GM19193 (cell line): ENCODE measurements around the gene XBP1.

Experiments used
- POLR2A ChIP-seq: IDR thresholded peaks from 4 replicates; pipeline ENCODE4 v1.6.1; 2011; ENCODE audit not compliant: insufficient read depth, insufficient read length; ENCODE audit errors: extremely low read depth

XBP1 gene

DNA sequence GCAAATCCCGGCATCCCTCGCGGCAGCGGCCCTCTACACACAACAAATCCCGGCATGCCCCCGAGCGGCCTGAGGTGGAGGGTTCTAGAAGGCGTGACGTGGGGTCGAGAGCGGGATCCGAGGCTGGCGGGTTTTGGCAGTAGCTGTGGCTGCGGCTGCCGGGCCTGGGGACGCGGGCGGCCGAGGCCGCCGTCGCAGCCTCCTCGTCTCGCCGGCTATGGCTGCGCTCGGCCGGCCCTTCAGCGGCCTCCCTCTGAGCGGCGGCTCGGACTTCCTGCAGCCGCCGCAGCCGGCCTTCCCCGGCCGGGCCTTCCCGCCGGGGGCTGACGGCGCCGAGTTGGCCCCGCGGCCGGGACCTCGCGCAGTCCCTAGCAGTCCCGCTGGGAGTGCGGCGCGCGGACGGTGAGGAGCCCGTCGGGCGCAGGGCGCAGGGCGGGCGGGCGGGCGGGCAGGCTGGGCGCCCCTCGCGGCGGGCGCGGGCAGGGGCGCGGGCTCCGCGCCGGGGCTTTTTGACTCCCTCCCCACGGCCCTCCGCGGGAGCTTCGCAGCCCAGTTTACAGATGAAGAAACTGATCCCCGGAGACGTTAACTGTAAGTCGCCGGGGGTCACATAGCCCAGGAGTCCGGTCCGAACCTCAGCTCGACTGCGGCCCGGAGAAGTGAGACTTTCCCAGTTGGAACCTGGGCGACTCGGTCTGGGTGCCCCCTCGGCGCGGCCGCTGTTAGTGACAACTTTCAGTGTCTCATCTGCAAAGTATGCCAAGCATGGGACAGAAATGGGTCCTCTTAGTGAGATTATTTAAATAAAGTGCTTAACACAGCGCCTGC is 27.5 kb downstream of the XBP1 start, which contains the start of gene CCDC117:
CCDC117 (plus strand) TSS at position 63 of the 828 bp plus-strand sequence; CDS start at position 218, 155 bp downstream.
- TF ChIP-seq POLR2A, result peak; percentile 76

DNA sequence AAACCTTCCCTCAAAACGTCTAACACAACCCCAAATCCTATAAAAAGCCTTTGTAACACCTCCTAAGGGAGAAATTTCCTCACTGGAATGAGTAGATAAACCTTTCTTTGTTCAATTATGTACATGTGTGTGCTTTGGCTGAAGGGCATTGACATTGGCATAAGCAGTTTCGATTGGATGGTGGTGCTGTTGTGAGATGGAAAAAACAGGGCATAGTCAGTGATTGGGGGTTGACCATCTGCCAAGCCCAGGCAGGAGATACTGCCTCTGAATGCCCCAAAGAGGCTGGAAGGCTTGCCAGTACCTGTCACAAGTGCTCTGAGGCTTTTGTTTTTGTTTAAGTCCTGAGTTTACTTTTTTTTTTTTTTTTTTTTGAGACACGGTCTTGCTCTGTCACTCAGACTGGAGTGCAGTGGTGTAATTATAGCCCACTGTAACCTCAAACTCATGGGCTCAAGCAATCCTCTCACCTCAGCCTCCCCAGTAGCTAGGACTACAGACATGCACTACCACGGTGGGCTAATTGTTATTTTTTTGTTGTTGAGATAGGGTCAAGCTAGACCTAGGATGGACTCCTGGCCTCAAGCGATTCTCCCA is 29.1 kb downstream of the XBP1 start:
- TF ChIP-seq POLR2A, result no peak

DNA sequence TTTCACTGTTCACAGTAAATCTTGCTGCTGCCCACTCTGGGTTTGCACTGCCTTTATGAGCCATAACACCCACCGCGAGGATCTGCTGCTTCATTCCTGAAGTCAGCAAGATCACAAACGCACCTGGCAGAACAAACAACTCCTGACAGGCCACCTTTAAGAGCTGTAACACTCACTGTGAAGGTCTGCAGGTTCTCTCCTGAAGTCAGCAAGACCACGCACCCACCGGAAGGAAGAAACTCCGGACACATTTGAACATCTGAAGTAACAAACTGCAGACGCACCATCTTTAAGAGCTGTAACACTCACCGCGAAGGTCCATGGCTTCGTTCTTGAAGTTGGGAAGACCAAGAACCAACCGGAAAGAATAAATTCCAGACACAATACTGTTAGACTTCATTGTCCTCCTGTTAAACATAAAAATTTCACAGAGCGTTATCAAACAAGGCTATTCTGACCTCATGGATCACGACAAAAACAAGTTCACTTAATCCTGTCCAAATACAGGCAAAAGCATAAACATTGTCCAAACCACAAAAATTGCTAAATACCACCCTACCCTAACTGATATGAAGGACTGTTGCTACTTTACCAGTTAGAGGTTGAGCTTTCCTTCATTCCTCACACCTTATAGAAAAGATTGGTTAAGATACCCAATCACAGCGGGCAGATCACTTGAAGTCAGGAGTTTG is 30.8 kb downstream of the XBP1 start:
- no peak for TF ChIP-seq POLR2A

GRCh38 chr22:28768701-28769393 is 31.5 kb downstream of the XBP1 start:
- no peak for TF ChIP-seq POLR2A

DNA sequence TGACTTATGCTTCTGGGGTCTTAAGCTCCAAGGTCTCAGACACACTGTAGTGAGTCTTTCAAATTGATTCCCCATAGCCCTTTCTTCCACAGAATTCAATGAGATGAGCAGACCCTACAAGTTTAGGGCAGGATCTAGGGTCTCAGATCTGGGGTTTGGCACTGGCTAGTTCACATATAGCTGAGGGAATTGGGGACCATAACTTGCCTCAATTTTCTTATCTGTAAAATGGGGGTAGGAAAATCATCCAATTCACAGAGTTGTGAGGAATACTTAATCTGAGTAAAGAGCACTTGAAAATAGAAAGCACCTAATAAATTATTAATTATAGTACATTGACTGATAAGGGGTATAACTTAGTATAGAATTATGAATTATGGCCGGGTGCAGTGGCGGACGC is 33.7 kb downstream of the XBP1 start:
- TF ChIP-seq POLR2A, result no peak

DNA sequence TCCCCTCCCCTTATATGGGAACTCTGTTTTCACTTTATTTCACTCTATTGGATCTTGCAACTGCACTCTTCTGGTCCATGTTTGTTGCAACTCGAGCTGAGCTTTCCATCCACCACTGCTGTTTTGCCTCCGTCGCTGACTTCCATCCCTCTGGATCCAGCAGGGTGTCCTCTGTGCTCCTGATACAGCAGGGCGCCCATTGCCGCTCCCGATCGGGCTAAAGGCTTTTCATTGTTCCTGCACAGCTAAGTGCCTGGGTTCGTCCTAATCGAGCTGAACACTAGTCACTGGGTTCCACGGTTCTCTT is 39.0 kb downstream of the XBP1 start:
- TF ChIP-seq POLR2A, result no peak

DNA sequence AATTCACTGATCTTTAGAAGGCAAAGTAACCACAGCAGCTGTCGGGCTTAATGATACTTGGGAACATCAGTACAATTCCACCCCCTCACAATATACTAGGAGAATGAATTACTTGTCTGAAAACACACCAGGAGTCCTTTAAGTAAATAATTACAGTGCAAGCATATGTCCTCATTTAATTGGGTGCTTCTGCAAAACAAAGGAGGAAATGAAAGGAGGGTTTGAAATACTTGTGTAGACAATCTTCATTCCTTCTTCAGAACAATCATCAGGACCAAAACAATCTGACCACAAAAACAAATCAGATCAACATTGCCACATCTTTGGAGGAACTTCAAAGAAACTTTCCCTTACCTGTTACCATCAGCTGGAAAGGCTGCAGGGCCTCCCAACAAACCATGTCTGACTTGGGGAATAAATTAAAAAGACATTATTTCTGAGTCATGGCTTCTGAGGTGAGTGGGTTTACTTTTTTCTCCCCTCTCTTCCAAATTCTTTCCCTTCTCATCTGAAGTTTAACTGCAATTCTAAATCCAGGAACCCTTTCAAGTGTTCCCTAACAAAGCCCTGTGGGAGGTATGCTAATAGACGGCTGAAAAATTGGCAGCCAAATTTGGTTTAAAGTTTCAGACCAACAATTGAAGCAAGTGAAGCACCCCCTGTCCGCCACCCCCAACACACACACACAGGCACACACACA is 40.4 kb downstream of the XBP1 start:
- TF ChIP-seq POLR2A, result no peak

DNA sequence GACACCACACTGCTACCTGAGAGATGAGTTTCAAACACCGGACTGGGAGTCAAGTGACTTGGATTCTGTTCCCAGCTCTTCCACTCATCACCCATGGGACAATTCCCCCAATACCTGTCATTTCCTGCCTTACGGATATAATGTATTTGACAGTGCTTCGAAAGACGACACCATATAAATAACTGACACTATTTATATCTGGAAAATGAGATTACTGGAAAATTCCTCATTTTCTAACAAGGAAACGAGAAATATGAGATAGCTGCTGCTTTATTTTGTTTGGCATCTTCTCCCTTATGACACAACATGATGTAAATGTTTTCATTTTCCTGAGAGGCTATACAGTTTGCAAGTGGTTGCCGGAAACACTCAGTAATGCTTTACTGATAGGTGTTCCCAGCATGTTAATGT is 49.9 kb downstream of the XBP1 start:
- no peak for TF ChIP-seq POLR2A
